NT2/D1 (cell line): Measurements from ENCODE around the gene TBC1D21.

Experiments
- DNase-seq: peaks from one replicate; pipeline ENCODE4 v3.0.0-alpha.2; 2011; ENCODE audit warnings: low read depth, low spot score
- H3K27me3 ChIP-seq: 2 replicates; pipeline ENCODE4 v1.6.0; 2011; ENCODE audit warnings: mild to moderate bottlenecking; ENCODE audit not compliant: insufficient read length, insufficient read depth
- H3K36me3 ChIP-seq: 2 replicates; pipeline ENCODE4 v1.6.1; 2011; ENCODE audit warnings: mild to moderate bottlenecking, low read length, mixed read lengths; ENCODE audit not compliant: insufficient read depth, insufficient read length
- H3K4me1 ChIP-seq: 2 replicates; pipeline ENCODE4 v1.5.1; 2011; ENCODE audit not compliant: insufficient read depth, insufficient read length
- H3K4me3 ChIP-seq: 2 replicates; pipeline ENCODE4 v1.5.1; 2011; ENCODE audit warnings: low read depth; ENCODE audit not compliant: insufficient read length
- H3K9ac ChIP-seq: 2 replicates; pipeline ENCODE4 v1.6.0; 2011; ENCODE audit warnings: low read depth; ENCODE audit not compliant: insufficient read length
- H3K9me3 ChIP-seq: 2 replicates; pipeline ENCODE4 v1.5.1; 2011; ENCODE audit warnings: mild to moderate bottlenecking, low read length; ENCODE audit not compliant: insufficient read depth
- SUZ12 ChIP-seq: IDR thresholded peaks from 2 replicates; pipeline ENCODE4 v1.6.1; 2011; ENCODE audit not compliant: insufficient read length, insufficient read depth; ENCODE audit errors: extremely low read depth
- YY1 ChIP-seq: IDR thresholded peaks from 2 replicates; pipeline ENCODE4 v1.6.1; 2011; ENCODE audit not compliant: insufficient read length, insufficient read depth
- ZNF274 ChIP-seq: IDR thresholded peaks from 2 replicates; pipeline ENCODE4 v1.6.1; 2011; ENCODE audit warnings: mild to moderate bottlenecking, low read depth, low read length

The TBC1D21 gene

DNA sequence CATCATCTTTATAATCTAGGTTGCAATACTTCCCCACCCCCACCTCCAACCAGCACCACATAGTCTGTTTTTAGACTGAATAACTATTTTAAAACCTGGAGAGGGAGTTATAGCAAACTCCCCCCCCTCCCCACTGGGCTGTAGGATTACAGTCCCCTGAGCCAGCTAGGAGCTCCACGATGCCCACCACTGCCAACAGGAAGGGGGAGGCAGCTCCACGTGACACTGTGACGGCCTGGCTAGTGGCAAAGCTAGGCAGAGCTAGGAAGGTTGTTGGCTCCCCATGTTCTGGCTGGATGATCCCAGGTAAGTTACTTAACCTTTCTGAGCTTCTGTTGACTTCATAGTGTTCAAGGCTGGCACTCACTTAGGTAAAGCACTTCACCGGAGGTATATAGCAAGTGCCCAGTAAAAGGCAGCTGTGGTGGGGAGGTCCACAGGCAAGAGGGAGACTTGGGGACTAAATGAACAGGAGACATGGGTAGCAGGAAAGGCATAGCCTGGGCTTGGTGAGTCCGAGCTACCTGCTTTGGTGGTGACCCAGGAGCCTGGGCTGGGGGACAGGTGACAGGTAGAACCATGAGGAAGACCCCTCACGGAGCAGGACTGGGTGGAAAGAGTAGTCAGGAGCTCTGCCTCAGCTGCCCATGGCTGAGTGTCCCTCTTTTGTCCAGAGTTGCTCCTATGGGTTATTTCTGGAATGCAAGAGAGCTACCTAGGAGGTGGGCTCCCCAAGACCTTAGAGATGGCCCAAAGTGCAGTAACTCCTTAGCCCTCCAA, 4.0 kb upstream of the TBC1D21 start:
- no peaks in the 10 kb centered on the region for H3K27me3 ChIP-seq

DNA sequence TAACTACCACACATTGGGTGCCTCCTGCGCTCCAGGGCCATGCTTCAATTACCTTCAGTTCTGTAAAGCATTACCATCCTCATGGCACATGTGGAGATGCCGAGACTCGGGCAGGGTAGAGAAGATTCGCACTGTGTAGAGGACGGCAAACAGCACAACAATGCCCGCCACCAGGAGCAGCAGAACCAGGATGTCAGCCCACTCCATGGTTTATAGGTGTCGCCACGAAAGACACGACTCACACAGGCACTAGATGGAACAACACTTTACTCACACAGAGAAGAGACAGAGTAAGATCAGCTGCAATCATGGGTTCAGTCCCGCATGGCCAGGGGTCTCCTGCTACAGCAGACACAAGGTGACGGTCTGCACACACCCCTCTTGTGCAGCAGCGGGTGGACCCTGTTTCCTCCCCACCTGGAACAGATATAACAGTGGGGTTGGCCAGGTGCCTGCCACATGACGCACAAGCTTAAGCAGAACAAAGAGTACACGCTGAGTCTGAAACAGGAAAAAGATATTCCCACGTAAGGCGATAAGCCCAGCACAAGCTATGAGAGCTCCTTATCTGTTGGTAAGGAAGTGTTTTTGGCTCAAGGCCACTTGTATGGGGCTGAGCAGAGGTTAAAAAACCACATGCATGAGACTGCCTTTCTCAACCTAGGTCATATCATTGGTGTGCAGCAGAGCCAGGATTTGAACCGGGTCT, 2.5 kb upstream of the TBC1D21 start:
- TF ChIP-seq YY1 (no peak), ZNF274 (no peak), SUZ12 (no peak)
- Histone ChIP-seq H3K9ac (no peak overlapping the region), H3K4me3 (no peak overlapping the region), H3K27me3 (no peaks in the 10 kb centered on the region), H3K36me3 (no peaks in the 10 kb centered on the region), H3K4me1 (no peaks in the 10 kb centered on the region), H3K9me3 (no peaks in the 10 kb centered on the region)
- no peak for DNase-seq

More for the DNA sequence above, 4.0 kb upstream of the TBC1D21 start:
- TF ChIP-seq YY1 (no peak), SUZ12 (no peak), ZNF274 (no peak)
- Histone ChIP-seq H3K9me3 (no peaks in the 10 kb centered on the region), H3K4me3 (no peak overlapping the region), H3K4me1 (no peaks in the 10 kb centered on the region), H3K9ac (no peak overlapping the region), H3K36me3 (no peaks in the 10 kb centered on the region)
- no peak for DNase-seq

DNA sequence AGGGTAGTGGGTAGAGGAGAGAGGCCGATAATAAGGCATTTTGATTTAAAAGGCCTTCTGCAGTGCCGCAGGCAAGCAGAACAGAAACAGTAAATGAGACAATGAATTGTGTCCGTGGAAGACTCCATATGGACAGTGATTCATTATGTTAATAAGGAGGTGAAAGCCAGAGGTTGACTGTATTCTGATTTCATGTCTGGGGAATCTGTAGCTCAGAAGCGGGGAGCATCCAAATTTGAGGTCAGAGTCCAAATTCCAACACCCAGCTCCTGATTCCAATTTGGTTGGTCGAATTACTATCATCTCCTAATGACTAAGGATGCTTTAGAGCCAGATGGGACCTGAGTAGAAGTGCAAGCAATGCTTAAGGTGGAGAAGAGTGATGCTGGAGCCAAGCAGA, 1.0 kb upstream of the TBC1D21 start:
- H3K36me3 ChIP-seq = no peaks in the 10 kb centered on the region
- no peaks in the 10 kb centered on the region for H3K27me3 ChIP-seq
- TF ChIP-seq SUZ12 (no peak), YY1 (no peak), ZNF274 (no peak)
- H3K4me3 ChIP-seq = no peak overlapping the region
- H3K9me3 ChIP-seq = no peaks in the 10 kb centered on the region
- no peak overlapping the region for H3K9ac ChIP-seq
- H3K4me1 ChIP-seq = no peaks in the 10 kb centered on the region
- no peak for DNase-seq

DNA sequence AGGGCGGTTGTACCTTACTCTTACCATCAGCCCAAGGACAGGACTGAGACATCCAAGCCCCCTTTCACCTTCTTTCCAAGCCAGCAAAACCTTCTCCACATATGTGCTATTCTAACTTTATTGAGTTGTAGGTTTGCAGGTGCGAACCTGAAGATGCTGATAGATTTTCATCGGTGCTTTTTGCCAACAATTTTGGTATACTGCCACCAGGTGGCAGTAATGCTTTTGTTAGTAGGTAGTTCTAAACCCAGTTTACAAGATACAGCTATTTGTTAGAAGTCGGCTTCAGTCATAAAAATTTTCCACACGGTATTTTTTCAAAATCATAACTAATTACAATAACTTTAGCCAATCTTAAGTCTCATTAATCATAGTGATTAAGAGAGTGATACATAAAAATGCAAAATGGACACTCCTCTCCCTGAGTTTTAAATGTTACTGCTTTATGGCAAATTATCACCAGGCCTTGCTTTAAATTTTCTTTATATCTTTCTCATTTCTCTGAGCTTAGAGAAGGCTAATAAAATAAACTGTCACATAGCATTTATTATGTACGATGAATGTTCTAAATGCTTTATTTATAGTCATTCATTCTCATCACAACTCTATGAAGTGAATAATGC, 636 bp downstream of the TBC1D21 start:
- H3K9ac ChIP-seq = no peak overlapping the region
- TF ChIP-seq YY1 (no peak), ZNF274 (no peak), SUZ12 (no peak)
- no peaks in the 10 kb centered on the region for H3K9me3 ChIP-seq
- H3K4me1 ChIP-seq = no peaks in the 10 kb centered on the region
- H3K4me3 ChIP-seq = no peak overlapping the region
- H3K36me3 ChIP-seq = no peaks in the 10 kb centered on the region
- peak; percentile 52 for DNase-seq
- no peaks in the 10 kb centered on the region for H3K27me3 ChIP-seq

DNA sequence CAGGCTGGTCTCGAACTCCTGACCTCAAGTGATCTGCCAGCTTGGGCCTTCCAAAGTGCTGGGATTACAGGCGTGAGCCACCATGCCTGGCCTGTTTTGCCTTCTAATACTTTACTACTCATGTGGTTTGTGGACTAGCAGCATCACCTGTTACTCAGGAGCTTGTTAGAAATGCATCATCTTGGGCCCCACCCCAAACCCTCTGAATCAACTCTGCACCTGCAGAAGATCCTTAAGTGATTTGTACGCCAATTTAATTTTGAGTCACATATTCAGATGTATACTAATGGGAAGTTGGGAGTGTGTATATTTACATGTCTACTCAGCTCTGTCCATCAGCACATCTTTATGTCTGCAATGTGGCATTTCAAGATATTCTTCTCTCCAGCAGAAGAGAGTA, 6.1 kb downstream of the TBC1D21 start:
- Histone ChIP-seq H3K4me3 (no peak overlapping the region), H3K9me3 (no peaks in the 10 kb centered on the region), H3K36me3 (no peaks in the 10 kb centered on the region), H3K27me3 (no peaks in the 10 kb centered on the region), H3K4me1 (peaks cover 10% of the 10 kb centered on the region), H3K9ac (no peak overlapping the region)
- no peak for TF ChIP-seq YY1
- TF ChIP-seq SUZ12 = no peak
- no peak for TF ChIP-seq ZNF274
- no peak for DNase-seq

DNA sequence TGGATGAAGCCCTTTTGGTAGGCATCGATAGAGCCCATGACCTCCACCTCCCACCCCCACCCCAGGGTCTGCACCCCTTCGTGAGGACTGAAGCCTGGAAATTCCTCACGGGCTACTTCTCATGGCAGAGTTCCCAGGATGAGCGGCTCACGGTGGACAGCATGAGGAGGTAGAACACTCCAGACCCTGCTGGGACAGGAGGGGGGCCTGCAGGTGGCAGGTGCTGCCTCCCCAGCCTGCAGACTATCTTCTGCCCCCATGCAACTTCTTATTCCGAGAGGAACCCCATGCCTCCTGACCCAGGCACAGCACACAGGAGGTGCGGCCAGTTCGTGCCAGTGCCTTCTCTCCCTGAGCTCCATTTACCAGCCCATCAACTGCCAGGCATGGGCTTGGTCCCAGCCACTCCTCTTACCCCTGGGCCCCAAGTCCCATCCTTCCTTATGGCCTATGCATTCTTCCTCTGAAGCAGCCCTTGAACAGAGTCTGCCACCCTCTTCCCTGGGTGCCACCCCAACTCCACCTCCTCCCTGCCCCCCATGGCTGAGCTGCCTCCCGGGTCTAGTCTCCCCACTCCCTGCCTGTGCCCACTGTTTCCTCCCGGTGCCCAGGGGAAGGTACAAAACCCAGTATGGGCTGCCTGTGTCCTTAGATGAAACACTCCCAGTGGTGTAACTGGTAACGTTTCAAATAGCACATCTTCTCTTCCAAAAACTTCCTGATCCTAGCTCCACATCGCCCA, 8.4 kb downstream of the TBC1D21 start:
- Histone ChIP-seq H3K9me3 (no peaks in the 10 kb centered on the region), H3K4me1 (peaks cover 10% of the 10 kb centered on the region), H3K36me3 (no peaks in the 10 kb centered on the region), H3K27me3 (no peaks in the 10 kb centered on the region), H3K9ac (no peak overlapping the region), H3K4me3 (no peak overlapping the region)
- no peak for DNase-seq
- TF ChIP-seq SUZ12 (no peak), ZNF274 (no peak), YY1 (no peak)
